ENCODE data around the gene MAK.

- TF ChIP-seq, protein P1, sequence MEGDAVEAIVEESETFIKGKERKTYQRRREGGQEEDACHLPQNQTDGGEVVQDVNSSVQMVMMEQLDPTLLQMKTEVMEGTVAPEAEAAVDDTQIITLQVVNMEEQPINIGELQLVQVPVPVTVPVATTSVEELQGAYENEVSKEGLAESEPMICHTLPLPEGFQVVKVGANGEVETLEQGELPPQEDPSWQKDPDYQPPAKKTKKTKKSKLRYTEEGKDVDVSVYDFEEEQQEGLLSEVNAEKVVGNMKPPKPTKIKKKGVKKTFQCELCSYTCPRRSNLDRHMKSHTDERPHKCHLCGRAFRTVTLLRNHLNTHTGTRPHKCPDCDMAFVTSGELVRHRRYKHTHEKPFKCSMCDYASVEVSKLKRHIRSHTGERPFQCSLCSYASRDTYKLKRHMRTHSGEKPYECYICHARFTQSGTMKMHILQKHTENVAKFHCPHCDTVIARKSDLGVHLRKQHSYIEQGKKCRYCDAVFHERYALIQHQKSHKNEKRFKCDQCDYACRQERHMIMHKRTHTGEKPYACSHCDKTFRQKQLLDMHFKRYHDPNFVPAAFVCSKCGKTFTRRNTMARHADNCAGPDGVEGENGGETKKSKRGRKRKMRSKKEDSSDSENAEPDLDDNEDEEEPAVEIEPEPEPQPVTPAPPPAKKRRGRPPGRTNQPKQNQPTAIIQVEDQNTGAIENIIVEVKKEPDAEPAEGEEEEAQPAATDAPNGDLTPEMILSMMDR (IDR thresholded peaks at IDR 0.05) = no peak
- no peak for TF ChIP-seq POLR2A (IDR thresholded peaks at IDR 0.05)
Observed at GRCh38 chr6:10771371-10771894, 66.9 kb downstream of the MAK start.
